HG02759 (cell line): ENCODE data around the gene PTPRN.
A peak's percentile ranks its signal among the peaks of the same experiment; 100 is the strongest.
"Not testable (repeated sequence)": the region's sequence is repeated elsewhere in the genome, so short reads cannot be mapped to it uniquely, and the experiment has no call there.

Experiments
- ATAC-seq: cut with Tn5 transposase; IDR thresholded peaks from one replicate; pipeline ENCODE4 v1.9.1; 2021; ENCODE audit warnings: mild to moderate bottlenecking, moderate library complexity; ENCODE audit not compliant: unreplicated experiment

Gene PTPRN

DNA sequence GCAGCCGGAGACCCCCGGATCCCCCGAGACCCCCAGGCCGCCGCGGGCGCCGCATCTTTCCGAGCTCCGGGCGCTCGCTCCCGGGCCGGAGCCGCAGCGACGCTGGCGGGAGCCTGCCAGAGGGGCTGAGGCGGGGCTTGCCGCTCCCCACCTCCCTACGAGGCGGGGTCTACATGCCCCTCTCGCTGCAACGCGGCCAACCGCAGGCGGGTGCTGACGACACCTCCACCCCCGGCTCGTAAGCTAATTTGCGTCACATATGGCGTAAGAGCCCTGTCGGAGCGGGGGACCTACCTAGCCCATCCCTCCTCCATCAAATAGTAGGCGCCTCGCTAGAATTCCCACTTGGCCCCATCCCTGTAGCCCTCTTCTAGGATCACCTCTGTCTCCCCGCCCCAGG is at the start of gene PTPRN:
PTPRN (minus strand) TSS at position 124 of the 400 bp plus-strand sequence; CDS start at position 55, 69 bp downstream.
- no peak for ATAC-seq

DNA sequence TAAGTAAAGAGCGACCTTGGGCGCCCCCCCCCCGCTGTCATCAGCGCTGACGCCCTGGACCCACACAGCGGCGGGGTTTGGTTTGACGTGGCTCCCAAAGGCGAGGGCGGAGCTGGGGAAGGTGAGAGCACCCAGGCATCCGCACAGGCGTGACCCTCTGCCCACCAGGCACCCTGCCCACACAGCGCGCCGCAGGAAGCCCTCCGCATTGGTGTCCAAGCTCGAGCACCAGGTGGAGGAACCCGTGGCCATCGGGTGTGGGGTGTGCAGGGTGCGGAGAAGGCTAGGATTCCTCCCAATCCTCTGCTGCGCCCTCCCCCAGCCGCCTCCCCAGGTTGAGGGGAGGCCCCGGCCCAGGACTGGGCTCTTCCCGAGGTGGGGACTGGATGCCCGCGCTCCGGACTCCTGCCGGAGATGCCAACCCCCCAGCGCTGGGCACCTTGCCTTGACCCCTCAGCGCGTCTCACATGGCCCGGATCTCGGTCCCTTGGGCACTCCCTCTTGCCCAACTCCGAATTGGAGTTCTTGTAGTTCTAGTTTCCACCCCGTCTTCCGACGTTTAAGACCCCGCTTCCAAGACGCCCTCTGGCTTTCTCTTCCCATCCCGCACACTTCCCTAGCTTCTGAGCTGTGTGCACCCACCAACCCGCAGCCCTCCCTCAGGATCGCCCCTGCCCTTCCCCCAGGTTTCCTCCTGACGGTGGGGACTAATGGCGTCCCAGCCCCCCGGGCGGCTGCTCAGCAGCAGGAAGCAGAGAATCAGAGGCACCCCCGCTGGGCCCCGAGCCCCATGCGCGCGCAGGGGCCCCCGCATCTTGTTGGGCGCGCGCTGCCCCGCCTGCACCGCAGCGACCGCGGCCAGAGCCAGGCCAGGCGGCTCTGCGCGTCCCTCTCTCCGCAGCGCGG is 49.2 kb upstream of the PTPRN start:
- ATAC-seq: no peak

- ATAC-seq: no peak
Observed at GRCh38 chr2:219356834-219357233, 47.6 kb upstream of the PTPRN start.

DNA sequence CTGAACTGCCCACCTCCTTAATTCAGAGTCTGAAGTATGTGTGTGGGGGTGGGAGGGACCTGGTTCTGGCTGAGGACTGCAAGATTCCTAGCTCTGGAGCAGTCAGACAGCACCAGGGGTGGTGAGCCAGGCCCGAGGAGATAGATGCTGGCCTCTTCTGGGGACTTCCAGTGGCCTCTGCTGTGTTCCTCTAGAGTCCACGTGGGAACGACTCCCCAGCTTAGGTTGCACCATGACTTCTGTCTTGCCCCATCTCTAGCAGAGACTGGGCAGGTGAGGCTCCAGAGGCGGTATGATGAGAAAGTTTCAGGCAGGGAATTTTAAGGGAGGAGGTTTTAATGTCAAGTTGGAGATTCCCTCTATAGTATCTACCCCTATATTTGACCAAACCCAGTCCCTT is 45.4 kb upstream of the PTPRN start:
- no peak for ATAC-seq

DNA sequence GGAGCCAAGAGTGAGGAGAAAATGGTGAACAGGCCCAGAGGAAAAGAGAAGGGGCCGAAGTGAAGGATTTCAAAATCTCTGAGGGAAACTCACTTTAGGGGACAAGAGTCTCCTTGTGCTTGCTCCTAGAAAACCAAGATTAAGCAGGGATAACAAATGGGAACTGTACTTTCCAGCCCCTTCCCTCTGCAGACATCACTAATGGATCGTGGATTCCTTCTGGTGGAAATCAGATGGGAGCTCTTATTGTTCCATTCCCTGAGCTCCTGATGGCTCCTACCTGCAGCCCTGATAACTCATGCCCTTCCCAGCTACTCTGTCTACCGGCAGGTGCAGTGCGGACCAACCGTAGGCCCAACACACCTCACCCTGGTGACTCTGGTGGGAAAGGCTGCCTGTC is 43.9 kb upstream of the PTPRN start:
- ATAC-seq: no peak

GRCh38 chr2:219352448-219353023 is 43.3 kb upstream of the PTPRN start:
- peak; percentile 67 for ATAC-seq

DNA sequence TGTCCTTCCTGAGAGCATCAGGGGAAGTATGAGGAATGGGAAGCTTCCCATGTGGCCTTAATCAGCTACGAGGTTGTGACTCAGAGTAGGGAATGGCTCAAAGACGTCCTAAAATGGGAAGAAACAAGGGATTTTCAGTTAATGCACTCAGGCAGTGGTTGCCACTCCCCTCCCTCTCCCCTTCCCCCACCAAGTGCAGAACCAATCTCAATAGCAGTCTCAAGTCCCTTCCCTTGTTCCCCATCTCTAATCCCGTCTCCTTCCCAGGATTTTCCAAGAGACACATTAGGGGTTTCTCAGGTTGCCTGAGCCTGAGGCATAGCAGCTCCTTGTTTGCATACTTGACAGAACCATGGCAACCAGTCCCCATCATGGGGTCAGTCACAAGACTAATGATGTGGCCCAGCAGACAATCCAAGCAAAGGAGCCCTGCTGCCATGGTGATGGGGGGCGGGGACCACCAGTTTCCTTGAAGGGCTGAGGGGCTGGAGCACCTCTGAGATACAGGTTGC is 41.6 kb upstream of the PTPRN start:
- no peak for ATAC-seq

- ATAC-seq: no peak
Observed at GRCh38 chr2:219350215-219350614, 41.0 kb upstream of the PTPRN start.

DNA sequence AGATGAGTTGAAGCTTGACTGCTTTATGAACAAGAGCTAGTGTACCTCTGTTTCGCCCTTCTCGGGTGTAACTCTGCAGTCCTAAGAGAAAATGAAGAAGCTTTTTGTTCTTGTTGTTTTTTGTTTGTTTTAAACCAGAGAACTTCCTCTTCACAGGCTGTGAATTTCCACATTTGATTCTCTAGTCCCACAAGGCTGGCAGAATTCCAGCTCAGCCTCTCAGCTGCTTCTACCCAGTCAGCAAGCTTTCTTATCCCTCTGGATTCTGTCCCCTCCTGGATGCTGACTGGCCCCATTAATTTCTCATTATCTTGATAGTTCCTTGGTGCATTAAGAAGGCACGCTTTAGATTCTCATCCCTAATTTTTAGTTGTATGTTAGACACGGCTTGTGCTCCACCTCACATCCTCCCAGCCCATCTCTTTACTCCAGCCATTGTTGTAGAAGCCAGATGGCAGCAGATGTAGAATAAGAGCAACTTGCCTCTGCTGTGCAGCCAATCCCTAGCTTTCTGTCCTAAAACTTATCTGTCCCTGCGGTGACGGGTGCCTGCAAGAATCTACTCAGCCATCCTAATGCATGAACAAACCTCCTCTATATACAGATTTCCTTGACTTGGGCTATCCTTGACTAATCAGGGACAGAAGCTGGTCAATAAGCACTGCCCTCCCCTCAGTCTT is 35.7 kb upstream of the PTPRN start:
- ATAC-seq: no peak

DNA sequence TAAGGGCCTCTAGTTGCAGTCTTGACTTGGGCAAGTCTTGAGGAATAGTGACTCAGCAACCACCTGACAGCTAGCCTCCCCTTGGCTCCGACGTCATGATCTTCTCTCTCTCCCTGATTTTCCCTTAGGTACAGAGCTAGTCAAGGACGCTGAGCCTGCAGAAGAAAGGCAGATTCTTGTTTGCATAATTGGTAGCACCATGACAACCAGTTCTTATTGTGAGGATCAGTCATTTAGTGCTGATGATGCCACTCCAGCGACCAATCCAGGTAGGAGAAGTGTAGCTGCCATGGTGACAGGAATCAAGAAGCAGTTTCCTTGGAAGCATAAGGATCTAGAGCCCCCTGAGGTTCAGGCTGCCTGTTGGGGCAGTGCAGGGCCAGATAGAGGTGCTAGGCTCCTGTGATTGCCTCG is 26.2 kb upstream of the PTPRN start:
- ATAC-seq: no peak

GRCh38 chr2:219334076-219334475 is 24.9 kb upstream of the PTPRN start:
- ATAC-seq: no peak

GRCh38 chr2:219332542-219332941 is 23.3 kb upstream of the PTPRN start, which contains the start of gene RESP18:
RESP18 (minus strand) TSS chr2:219332744.
- ATAC-seq: no peak

DNA sequence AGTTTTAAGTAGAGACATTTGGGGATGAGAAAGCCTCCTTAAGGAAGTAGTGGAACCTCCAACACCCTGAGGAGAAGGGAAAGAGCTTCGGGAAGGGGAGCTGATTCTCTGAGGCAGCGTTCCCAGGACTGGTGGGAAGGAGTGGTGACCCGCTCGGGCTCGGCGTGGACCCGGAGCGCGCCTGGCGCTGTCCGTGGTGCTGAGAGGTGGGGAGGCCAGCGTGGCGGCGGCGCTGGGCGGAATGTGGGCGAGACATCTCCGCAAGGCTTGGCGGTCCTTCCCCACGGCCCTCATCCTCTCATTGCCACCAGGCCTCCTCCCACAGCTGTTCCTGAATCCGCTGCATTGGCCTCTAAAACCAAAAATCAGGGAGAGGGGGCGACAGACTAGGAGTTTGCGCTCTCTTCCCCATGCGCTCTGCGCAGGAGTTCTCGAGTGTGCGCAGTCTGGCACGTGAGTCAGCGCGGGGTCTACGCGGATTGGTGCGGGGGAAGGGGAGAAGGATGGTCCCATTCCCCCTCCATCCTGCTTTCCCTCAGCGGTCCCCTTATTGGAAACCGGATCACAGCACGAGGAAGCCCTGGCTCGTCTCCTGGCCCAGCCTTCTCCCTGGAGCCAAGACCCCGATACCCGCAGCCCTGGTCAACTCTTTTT is 22.5 kb upstream of the PTPRN start:
- ATAC-seq: no peak

- no peak for ATAC-seq
Observed at GRCh38 chr2:219327719-219328118, 18.5 kb upstream of the PTPRN start.

DNA sequence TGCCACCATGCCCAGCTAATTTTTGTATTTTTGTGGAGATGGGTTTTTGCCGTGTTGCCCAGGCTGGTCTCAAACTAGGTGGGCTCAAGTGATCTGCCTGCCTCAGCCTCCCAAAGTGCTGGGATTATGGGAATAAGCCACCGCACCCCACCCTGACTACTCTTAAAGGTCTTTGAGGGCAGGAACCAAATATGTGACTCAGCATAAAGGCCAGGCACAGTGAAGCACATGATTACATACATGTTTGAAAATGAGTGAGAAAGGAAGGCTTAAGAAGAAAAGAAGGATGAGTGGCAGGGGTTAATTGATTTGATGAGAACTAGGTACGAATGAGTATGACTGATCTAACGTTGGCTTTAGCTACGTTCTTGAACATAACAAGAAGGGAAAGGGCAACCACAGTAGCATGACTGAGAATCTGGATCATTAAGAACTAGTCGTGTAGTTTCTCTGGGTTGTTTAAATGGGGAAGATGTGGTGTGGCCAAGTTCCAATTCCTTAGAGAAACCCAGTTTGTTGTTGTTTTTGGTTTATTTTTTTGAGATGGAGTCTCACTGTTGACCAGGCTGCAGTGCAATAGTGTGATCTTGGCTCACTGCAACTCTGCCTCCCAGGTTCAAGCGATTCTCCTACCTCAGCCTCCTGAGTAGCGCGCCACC is 16.6 kb upstream of the PTPRN start:
- no peak for ATAC-seq

GRCh38 chr2:219325136-219325535 is 15.9 kb upstream of the PTPRN start:
- ATAC-seq: no peak

DNA sequence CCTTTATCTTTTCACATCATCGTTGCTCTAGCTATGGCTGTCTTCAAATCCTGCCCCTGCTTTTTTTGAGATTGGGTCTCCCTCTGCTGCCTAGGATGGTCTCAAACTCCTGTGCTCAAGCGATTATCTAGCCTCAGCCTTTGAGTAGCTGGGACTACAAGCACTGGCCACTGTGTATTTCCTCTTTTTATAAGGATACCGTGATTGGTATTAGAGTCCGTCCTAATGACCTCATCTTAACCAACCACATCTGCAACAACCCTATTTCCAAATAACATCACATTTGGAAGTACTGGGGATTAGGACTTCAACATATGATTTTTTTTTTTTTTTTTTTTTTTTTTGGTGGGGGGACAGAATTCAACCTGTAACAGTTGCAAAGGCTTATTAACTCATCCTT is 14.2 kb upstream of the PTPRN start:
- no peak for ATAC-seq

DNA sequence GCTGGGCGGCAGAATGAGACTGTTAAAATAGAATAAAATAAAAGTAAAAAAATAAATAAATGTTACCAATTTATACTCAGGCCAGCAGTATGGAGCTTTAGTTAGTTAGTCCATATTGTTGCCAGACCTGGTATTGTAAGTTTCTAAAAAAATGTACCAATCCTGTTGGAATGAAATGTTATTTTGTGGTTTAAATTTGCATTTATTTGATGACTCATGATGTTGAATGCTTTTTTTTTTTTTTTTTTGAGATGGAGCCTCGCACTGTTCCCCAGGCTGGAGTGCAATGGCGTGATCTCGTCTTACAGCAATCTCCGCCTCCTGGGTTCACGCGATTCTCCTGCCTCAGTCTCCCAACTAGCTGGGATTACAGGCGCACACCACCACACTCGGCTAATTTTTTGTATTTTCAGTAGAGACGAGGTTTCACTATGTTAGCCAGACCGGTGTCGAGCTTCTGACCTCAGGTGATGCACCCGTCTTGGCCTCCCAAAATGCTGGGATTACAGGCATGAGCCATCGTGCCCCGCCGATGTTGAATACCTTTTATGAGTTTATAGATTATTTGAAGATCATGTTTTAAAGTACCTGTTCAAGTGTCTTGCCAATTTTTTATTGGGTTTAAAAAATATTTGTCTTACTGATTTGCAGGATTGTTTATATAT is 5.7 kb upstream of the PTPRN start:
- no peak for ATAC-seq

GRCh38 chr2:219312683-219313263 is 3.6 kb upstream of the PTPRN start:
- ATAC-seq: not testable (repeated sequence)
